AG09309 (cell line): Measurements from ENCODE around the gene CR2.
A peak's percentile ranks its signal among the peaks of the same experiment; 100 is the strongest.
"Not testable (repeated sequence)": the region's sequence is repeated elsewhere in the genome, so short reads cannot be mapped to it uniquely, and the experiment has no call there.

Experiments
- DNase-seq: peaks from one replicate; pipeline ENCODE4 v3.0.0-alpha.2; 2010; ENCODE audit warnings: low read depth
- H3K4me3 ChIP-seq: 2 replicates; pipeline ENCODE4 v1.5.1; 2011; ENCODE audit warnings: mild to moderate bottlenecking, low read depth, low read length, moderate library complexity; ENCODE audit not compliant: control insufficient read depth
- TF ChIP-seq, protein P1 (sequence below): IDR thresholded peaks from 2 replicates; pipeline ENCODE4 v1.5.1; 2011; ENCODE audit warnings: mild to moderate bottlenecking, low read depth, low read length, inconsistent platforms; ENCODE audit not compliant: insufficient read depth, control insufficient read depth; ENCODE audit errors: missing control alignments

CR2 gene

DNA sequence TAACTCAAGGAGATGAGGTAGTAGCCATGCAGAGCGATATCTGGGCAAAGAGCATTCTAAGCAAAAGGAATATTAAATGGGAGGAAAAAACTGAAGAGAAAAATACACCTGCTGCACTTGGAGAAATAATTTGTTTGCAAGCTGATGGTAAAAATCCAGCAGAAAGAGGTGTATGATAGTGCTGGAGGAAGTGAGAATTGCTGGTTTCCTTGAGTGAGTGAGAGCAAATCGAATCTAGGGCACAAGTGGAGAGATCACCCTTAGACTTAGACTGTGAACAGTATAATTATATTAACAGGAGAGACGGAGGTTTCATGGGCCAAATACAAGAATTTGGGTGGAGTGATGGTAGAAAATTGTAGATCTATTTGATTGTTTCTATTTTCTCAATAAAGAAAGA lies 39.1 kb downstream of the CR2 start:
- TF ChIP-seq, protein P1, sequence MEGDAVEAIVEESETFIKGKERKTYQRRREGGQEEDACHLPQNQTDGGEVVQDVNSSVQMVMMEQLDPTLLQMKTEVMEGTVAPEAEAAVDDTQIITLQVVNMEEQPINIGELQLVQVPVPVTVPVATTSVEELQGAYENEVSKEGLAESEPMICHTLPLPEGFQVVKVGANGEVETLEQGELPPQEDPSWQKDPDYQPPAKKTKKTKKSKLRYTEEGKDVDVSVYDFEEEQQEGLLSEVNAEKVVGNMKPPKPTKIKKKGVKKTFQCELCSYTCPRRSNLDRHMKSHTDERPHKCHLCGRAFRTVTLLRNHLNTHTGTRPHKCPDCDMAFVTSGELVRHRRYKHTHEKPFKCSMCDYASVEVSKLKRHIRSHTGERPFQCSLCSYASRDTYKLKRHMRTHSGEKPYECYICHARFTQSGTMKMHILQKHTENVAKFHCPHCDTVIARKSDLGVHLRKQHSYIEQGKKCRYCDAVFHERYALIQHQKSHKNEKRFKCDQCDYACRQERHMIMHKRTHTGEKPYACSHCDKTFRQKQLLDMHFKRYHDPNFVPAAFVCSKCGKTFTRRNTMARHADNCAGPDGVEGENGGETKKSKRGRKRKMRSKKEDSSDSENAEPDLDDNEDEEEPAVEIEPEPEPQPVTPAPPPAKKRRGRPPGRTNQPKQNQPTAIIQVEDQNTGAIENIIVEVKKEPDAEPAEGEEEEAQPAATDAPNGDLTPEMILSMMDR: no peak
- DNase-seq: no peak
- H3K4me3 ChIP-seq: no peak overlapping the region

DNA sequence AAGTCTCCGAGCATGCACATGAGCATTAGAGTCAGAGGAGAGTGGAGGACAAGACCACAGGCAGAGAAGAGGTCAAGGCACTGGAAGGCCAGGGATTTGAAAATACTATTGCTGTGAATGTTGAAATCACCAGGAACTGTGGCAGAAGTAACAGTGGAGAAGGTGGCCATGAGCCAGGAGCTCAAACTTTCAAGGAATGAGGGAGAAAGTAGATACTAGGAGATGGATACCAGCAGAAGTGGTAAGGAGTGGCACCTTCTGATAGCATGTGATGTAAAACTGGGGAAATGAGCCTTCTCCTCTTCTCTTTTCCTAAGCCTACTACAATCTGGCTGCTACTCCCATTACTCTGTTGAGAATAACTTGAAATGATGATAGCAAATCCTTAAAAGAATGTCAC lies 40.0 kb downstream of the CR2 start:
- no peak for DNase-seq
- no peak overlapping the region for H3K4me3 ChIP-seq
- TF ChIP-seq, protein P1: no peak

DNA sequence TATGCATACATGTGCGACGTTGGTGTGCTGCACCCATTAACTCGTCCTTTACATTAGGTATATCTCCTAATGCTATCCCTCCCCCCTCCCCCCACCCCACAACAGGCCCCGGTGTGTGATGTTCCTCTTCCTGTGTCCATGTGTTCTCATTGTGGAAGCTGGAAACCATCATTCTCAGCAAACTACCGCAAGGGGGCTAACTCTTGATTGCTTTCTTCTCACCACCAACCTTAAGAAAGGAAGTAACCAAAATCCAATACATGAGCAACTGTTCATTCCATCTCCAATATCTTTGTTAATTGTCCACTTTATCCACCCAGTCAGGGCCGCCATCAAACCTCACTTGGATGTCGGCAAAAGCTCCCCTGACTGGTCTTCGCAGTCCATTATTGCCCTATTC lies 41.2 kb downstream of the CR2 start:
- DNase-seq, H3K4me3 ChIP-seq: not testable (repeated sequence)

DNA sequence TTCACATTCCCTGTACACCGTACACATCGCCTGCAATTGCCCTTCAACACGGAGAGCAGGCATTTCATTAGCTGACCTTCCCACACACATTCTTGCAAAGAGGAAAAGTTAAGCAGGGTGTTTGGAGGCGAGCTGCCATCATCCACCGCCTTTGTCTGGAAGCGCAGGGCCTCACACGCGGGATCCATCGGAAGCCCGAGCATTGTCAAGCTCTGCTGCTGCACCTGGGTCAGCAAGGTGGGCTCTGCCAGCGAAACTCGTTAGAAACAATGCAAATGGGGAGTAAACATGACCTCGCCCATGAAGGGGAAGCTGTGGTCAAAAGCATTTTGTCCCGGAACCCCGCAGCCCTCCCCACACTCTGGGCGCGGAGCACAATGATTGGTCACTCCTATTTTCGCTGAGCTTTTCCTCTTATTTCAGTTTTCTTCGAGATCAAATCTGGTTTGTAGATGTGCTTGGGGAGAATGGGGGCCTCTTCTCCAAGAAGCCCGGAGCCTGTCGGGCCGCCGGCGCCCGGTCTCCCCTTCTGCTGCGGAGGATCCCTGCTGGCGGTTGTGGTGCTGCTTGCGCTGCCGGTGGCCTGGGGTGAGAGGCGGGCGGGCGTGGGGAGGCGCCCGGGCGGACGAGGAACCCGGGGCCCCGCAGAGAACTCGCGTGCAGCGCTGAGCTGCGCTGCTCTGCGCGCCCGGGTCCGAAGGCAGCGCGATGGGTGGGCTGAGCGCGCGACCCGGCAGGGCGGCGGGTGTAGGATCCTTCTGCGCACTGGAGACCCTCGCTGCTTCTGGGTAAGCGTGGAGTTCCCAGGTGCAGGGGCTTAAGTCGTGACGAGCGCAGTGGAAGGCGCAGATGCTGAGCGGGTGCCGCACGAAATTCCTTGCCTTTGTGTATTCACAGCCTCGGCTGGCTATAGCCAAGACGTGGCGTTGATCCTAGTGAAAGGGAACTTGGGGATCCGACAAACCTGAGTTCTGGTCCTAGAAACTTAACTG lies 42.0 kb downstream of the CR2 start, which contains the start of gene CR1:
Gene CR1 (plus strand): TSS at position 357 of the 992 bp plus-strand sequence. CDS start 111 bp downstream, at position 468.
- DNase-seq: no peak
- TF ChIP-seq, protein P1: no peak
- no peak within 1 kb of the TSS; the same call in 1 of the 2 replicates for H3K4me3 ChIP-seq

DNA sequence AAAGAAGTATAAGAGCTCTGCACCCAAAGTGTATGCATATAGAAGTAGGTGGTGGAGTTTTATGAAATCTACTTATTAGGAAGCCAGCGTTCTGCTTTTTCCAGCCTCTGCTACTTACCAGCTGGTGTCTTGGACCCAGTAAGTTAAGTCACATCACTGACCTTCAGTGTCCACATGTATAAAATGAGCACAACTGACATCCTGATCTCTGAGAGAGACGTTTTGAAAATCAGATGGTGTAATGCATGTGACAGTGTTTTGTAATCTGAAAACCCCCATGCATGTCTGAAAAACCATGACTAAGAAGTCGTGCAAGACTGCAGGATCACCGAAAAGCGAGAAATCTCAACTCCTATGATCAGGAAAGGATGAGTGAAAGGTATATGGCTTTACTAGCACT lies 43.8 kb downstream of the CR2 start:
- TF ChIP-seq, protein P1: no peak
- no peak overlapping the region for H3K4me3 ChIP-seq
- no peak for DNase-seq

DNA sequence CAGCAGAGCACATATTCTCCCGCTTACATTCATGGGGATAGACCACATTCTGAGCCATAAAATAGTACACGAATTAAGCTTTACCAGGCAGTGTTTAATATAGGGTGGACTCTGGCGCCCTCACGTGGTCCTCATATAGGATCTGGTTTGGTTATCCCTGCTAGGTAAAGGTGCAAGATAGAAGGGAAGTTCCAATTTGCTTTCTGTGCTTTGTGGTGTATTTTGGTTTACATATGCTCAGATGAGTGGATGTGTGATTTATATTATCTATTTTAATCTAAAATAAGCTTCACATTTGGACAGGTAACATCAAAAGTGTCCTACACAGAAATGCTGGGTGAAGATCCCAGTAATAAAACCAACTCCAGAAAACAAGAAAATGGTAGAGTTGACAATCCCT lies 45.4 kb downstream of the CR2 start:
- DNase-seq: peak; percentile 23
- TF ChIP-seq, protein P1: peak; percentile 75

DNA sequence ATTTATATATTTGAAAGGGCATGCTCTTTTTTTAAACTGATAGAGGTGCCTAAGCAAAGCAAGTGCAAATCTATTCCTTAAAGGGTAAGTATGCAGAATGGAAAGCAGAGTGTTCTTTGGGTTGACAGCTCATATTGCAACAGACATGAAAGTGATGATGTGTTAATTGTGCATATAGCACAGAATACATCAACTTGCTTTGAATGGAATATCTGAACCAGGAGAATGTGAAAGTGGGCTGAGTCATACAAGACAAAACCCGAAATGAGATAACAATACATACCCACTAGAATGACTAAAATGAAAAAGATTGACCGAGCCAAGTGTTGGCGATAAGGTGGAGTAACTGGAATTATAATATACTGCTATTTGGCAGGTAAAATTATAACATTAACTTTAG lies 46.2 kb downstream of the CR2 start:
- no peak for DNase-seq
- TF ChIP-seq, protein P1: no peak
- H3K4me3 ChIP-seq: no peak overlapping the region

More for the DNA sequence above, 45.4 kb downstream of the CR2 start:
- H3K4me3 ChIP-seq: no peak overlapping the region
